ENCODE results near the gene MMAB. TPM values are rescaled to one million over a fixed set of nuclear protein-coding genes. Genes with fewer than 3 reads are reported as not detected.

The MMAB gene
- polyA plus RNA-seq, 2 of the 4 experiments (the other 2 are of a cell fraction), result 26.1 to 36.8 TPM

DNA sequence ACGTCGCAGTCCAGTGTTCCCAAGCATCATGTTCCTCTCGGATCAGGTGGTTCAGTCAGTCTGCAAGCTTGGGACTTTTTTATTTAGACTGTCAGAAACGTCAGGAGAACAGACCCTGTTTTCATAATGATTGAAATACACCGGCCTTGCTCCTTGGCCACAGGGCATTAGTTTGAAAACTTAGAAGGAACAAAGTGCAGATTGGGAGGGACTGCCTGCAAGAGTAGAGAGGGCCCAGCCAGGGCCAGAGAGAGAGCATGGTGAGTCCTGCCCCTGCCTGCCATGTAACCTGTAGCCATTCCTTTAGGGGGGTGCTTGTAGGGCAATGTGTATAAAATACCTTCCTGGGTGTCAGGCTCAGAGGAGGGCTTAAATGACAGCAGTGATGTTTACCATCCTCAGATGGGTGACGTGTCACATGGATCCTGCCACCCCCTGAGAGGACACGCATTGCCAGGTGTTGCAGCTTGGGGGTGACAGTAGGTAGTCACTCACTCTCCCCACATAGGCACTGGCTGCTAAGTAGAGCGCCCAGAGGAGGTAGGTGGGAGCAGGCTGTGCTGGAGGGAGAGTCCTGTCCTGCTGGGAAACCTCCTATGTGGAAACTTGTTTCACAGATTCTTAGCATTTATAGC is 45.7 kb downstream of the MMAB start:
- Histone ChIP-seq H3K4me2 (no peak overlapping the region), H3K4me1 (no peaks in the 10 kb centered on the region), H3K9me3 (no peaks in the 10 kb centered on the region), H3K4me3 (no peak overlapping the region), H3K27ac (no peak overlapping the region)
- ChIA-PET POLR2A (no interaction called here), CTCF (interaction anchor here (0.8 to 2.4 kb wide), 2 partner anchors 247 to 278 kb away, joined by 3 to 6 read pairs; no protein-coding TSS in a partner anchor)
- TF ChIP-seq POLR2AphosphoS2 (conservative IDR thresholded peaks at IDR 0.05; ENCODE audit: low read length) (no peak), JUNB (IDR thresholded peaks at IDR 0.05) (no peak), HOXA7 (CRISPR knock-in tag; IDR thresholded peaks at IDR 0.05) (no peak)
- ATAC-seq (no peak), FAIRE-seq (no peak), DNase-seq (ENCODE audit: low read depth in 1 of 2, low spot score in 1 of 2) (no peak)
- WGBS (ENCODE audit: missing lambda C conversion rate), result 83% methylated on average over 8 of the region's 8 CpGs

DNA sequence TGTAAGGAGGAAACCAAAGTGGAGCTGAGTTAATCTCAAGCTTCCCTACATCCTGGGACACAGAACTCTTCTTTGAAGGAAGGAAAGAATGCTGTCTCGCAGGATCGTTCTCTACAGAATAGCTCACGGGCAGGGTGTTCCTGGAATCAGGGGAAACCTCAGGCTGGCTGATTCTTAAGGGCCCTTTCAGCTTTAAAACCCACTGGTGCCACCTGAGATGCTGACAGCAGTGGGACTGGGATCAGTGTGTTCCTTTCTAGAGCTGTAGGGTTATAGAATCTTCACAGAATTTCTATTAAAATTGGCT is 48.1 kb downstream of the MMAB start:
- ChIA-PET CTCF (interaction anchor here (0.9 to 12.0 kb wide), 5 partner anchors 8 to 251 kb away, joined by 3 to 167 read pairs (median 4); no protein-coding TSS in a partner anchor), POLR2A (no interaction called here)
- WGBS (ENCODE audit: missing lambda C conversion rate), result 97% methylated on average over 3 of the region's 3 CpGs
- Histone ChIP-seq H3K4me1 (no peaks in the 10 kb centered on the region), H3K4me3 (no peak overlapping the region), H3K4me2 (no peak overlapping the region), H3K27ac (no peak overlapping the region), H3K9me3 (no peaks in the 10 kb centered on the region)
- TF ChIP-seq TFCP2L1 (CRISPR knock-in tag; IDR thresholded peaks at IDR 0.05) (no peak), RNF2 (IDR thresholded peaks at IDR 0.05; ENCODE audit: borderline replicate concordance, low read depth) (no peak), HDAC2 (IDR thresholded peaks at IDR 0.05) (no peak), POLR2A (IDR thresholded peaks at IDR 0.05; ENCODE audit: low read length) (no peak), NR3C1 (IDR thresholded peaks at IDR 0.05) (no peak), RARB (CRISPR knock-in tag; IDR thresholded peaks at IDR 0.05) (no peak), POLR2AphosphoS2 (conservative IDR thresholded peaks at IDR 0.05; ENCODE audit: low read length) (no peak), KDM5A (IDR thresholded peaks at IDR 0.05) (no peak), PHF8 (IDR thresholded peaks at IDR 0.05; ENCODE audit: borderline replicate concordance, low read depth) (no peak), MAFK (IDR thresholded peaks at IDR 0.05; ENCODE audit: partially characterized antibody) (no peak), HOXA7 (CRISPR knock-in tag; IDR thresholded peaks at IDR 0.05) (no peak), HEYL (CRISPR knock-in tag; IDR thresholded peaks at IDR 0.05) (no peak), MAZ (IDR thresholded peaks at IDR 0.05; ENCODE audit: borderline replicate concordance, low read depth, low read length) (no peak), MYC (IDR thresholded peaks at IDR 0.05; ENCODE audit: borderline replicate concordance, low read length) (no peak), GATA3 (IDR thresholded peaks at IDR 0.05; ENCODE audit: borderline replicate concordance) (no peak), CBX8 (IDR thresholded peaks at IDR 0.05) (no peak), CEBPB (IDR thresholded peaks at IDR 0.05) (no peak), SREBF2 (IDR thresholded peaks at IDR 0.05) (no peak), RAD21 (conservative IDR thresholded peaks at IDR 0.05 in 1 of 2, IDR thresholded peaks at IDR 0.05 in 1 of 2) (no peak)
- TF ChIP-seq, protein P1, sequence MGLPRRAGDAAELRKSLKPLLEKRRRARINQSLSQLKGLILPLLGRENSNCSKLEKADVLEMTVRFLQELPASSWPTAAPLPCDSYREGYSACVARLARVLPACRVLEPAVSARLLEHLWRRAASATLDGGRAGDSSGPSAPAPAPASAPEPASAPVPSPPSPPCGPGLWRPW (IDR thresholded peaks at IDR 0.05), result no peak
- no peak for FAIRE-seq
- ATAC-seq, result no peak
- no peak for DNase-seq (ENCODE audit: low read depth in 1 of 2, low spot score in 1 of 2)

DNA sequence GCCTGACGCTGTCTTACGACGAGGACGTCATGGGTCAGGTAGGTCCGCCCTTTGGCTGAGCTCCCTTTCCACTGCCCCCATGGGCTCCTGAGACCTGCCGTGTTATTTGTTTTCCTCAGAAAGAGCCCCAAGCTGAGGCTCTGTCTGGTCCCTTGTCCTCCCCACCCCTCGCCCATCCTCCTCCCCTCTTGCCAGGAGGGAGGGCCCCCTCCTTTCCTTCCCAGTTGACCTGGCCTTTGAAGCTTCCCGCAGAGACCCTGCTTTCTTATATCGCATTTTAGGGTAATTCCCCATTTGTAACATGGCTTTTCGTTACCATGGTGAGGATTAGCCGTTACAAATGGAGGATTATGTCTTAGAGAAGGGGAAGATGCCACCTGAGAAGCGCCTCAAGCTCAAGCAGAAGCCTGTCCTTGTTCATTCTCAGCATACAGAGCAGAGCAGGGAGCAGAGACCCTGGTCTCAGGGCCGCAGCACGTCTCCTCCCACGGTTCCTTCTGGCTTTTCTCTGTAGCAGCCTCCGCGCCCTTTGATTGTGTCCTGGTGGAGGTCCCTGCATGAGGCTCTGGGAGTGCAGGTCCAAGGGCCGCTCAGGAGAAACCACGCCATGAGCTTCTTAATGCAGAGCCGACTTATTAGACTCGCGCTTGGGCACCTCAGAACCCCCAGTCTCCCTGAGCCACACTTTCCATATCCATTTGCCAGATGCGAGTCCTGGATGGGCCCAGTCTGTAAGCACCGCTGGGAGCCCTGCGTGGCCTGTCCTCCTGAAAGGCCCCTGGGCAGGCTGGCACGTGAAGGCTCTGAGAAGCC is 48.6 kb downstream of the MMAB start:
- ATAC-seq (no peak), DNase-seq (ENCODE audit: low read depth in 1 of 2, low spot score in 1 of 2) (no peak), FAIRE-seq (no peak)
- H3K4me2 ChIP-seq, result no peak overlapping the region
- no peaks in the 10 kb centered on the region for H3K9me3 ChIP-seq
- H3K4me3 ChIP-seq, result no peak overlapping the region
- no peak overlapping the region for H3K27ac ChIP-seq
- TF ChIP-seq EP300 (IDR thresholded peaks at IDR 0.05) (no peak), KDM1A (IDR thresholded peaks at IDR 0.05; ENCODE audit: low read depth) (no peak), POLR2A (IDR thresholded peaks at IDR 0.05; ENCODE audit: low read length) (no peak)
- H3K4me1 ChIP-seq, result no peaks in the 10 kb centered on the region
- ChIA-PET POLR2A (interaction anchor here (1.2 kb wide), 1 partner anchor 49 kb away, joined by 3 read pairs; the partner anchor contains the start of genes MMAB and MVK), CTCF (interaction anchor here (0.9 to 12.0 kb wide), 7 partner anchors 8 to 251 kb away, joined by 3 to 167 read pairs (median 4); no protein-coding TSS in a partner anchor)
- WGBS (ENCODE audit: missing lambda C conversion rate), result 92% methylated on average over 26 of the region's 26 CpGs
